PFSK-1 (cell line): ENCODE results near the gene UBE2Q1.

Source experiments
- SIN3A ChIP-seq: IDR thresholded peaks from 2 replicates; pipeline ENCODE4 v1.6.1; 2012; ENCODE audit warnings: mild to moderate bottlenecking, low read length, moderate library complexity, borderline replicate concordance; ENCODE audit not compliant: insufficient read depth
- TAF1 ChIP-seq: IDR thresholded peaks from 2 replicates; pipeline ENCODE4 v1.6.1; 2012; ENCODE audit warnings: low read length, control low read depth, borderline replicate concordance; ENCODE audit not compliant: insufficient read depth

GRCh38 chr1:154593390-154593789 lies 34.9 kb upstream of the UBE2Q1 start:
- no peak for TF ChIP-seq SIN3A
- TF ChIP-seq TAF1: no peak
